ENCODE measurements around the gene TRIP12. TPM values are rescaled to one million over a fixed set of nuclear protein-coding genes. Genes with fewer than 3 reads are reported as not detected.

TRIP12 gene
- total and polyA plus RNA-seq, 2 of the 4 experiments (the other 2 are of a cell fraction): 51.6 to 209 TPM

DNA sequence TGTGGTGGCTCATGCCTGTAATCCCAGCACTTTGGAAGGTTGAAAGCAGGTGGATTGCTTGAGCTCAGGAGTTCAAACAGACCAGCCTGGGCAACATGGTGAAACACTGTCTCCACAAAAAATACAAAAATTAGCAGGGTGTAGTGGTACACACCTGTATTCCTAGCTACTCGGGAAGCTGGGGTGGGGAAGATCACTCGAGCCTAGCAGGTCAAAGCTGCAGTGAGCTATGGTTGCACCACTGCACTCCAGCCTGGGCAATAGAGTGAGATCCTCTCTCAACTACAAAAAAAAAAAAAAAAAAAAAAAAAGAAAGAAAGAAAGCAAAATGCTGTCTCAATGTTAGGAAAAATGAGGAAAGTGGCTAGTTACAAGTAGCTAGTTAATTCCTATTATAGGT, 56.8 kb downstream of the TRIP12 start:
- TF ChIP-seq RFX5 (IDR thresholded peaks at IDR 0.05; ENCODE audit: low read depth, low read length): no peak
- TF ChIP-seq NFE2L2 (IDR thresholded peaks at IDR 0.05; ENCODE audit: low read depth, low read length): no peak
- no peak for TF ChIP-seq FOS (IDR thresholded peaks at IDR 0.05; ENCODE audit: low read depth, low read length)
- no peak for TF ChIP-seq CHD1 (IDR thresholded peaks at IDR 0.05; ENCODE audit: low read depth, low read length)
- no peak for TF ChIP-seq RAD21 (IDR thresholded peaks at IDR 0.05; ENCODE audit: low read length)
- no peak for TF ChIP-seq SMC3 (IDR thresholded peaks at IDR 0.05; ENCODE audit: low read depth, low read length)
- no peak for TF ChIP-seq MXI1 (IDR thresholded peaks at IDR 0.05; ENCODE audit: borderline replicate concordance, low read depth, low read length)
- TF ChIP-seq, protein P1, sequence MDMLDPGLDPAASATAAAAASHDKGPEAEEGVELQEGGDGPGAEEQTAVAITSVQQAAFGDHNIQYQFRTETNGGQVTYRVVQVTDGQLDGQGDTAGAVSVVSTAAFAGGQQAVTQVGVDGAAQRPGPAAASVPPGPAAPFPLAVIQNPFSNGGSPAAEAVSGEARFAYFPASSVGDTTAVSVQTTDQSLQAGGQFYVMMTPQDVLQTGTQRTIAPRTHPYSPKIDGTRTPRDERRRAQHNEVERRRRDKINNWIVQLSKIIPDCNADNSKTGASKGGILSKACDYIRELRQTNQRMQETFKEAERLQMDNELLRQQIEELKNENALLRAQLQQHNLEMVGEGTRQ (IDR thresholded peaks at IDR 0.05; ENCODE audit: low read depth, low read length): no peak
- no peak for TF ChIP-seq MAFK (IDR thresholded peaks at IDR 0.05; ENCODE audit: low read depth, low read length)
- TF ChIP-seq MAZ (IDR thresholded peaks at IDR 0.05; ENCODE audit: borderline replicate concordance, low read depth, low read length): no peak
- no peak for TF ChIP-seq BHLHE40 (IDR thresholded peaks at IDR 0.05; ENCODE audit: low read depth, low read length)
- TF ChIP-seq, protein P2, sequence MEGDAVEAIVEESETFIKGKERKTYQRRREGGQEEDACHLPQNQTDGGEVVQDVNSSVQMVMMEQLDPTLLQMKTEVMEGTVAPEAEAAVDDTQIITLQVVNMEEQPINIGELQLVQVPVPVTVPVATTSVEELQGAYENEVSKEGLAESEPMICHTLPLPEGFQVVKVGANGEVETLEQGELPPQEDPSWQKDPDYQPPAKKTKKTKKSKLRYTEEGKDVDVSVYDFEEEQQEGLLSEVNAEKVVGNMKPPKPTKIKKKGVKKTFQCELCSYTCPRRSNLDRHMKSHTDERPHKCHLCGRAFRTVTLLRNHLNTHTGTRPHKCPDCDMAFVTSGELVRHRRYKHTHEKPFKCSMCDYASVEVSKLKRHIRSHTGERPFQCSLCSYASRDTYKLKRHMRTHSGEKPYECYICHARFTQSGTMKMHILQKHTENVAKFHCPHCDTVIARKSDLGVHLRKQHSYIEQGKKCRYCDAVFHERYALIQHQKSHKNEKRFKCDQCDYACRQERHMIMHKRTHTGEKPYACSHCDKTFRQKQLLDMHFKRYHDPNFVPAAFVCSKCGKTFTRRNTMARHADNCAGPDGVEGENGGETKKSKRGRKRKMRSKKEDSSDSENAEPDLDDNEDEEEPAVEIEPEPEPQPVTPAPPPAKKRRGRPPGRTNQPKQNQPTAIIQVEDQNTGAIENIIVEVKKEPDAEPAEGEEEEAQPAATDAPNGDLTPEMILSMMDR (conservative IDR thresholded peaks at IDR 0.05; ENCODE audit: low read depth, low read length): no peak
- no peak for TF ChIP-seq POLR2A (IDR thresholded peaks at IDR 0.05; ENCODE audit: low read depth, low read length)
- no peak for TF ChIP-seq RCOR1 (IDR thresholded peaks at IDR 0.05; ENCODE audit: insufficient replicate concordance, low read length)
- no CpG with 5 or more reads among the region's 2 CpGs for WGBS, 2 experiments (ENCODE audit: extremely low coverage in 2 of 2, insufficient read length in 1 of 2)
- Histone ChIP-seq H2BK120ac (ENCODE audit: low read depth, low read length) (no peak overlapping the region), H3K27me3 (ENCODE audit: control insufficient read depth, insufficient read depth, low read length) (no peaks in the 10 kb centered on the region), H2AK5ac (ENCODE audit: low read depth, low read length) (no peak overlapping the region), H4K8ac (ENCODE audit: low read depth in 2 of 2, low read length in 2 of 2) (no peak overlapping the region), H2BK15ac (ENCODE audit: low read depth, low read length) (no peak overlapping the region), H2BK20ac (ENCODE audit: low read depth, low read length) (no peak overlapping the region), H3K4me2 (ENCODE audit: low read depth, low read length) (no peak overlapping the region), H3K4me3 (ENCODE audit: insufficient read depth, low read depth, low read length) (no peak overlapping the region), H4K5ac (ENCODE audit: low read depth, low read length) (no peak overlapping the region), H3K9me3 (ENCODE audit: control insufficient read depth, insufficient read depth, low read length) (no peaks in the 10 kb centered on the region), H3K9me1 (ENCODE audit: insufficient read depth, low read length) (peaks cover 9% of the 10 kb centered on the region), H2AK9ac (replicated peaks; ENCODE audit: low read depth, low read length, poor library complexity) (no peak overlapping the region), H3K27ac (ENCODE audit: insufficient read depth, low read length) (no peak overlapping the region), H2BK5ac (ENCODE audit: low read depth, low read length, poor library complexity, severe bottlenecking) (no peak overlapping the region), H3K23ac (ENCODE audit: low read depth, low read length) (no peak overlapping the region), H3K4ac (ENCODE audit: low read depth, low read length) (no peak overlapping the region), H3K36me3 (ENCODE audit: control insufficient read depth, insufficient read depth, low read length) (peaks cover 7% of the 10 kb centered on the region), H3K18ac (ENCODE audit: low read depth, low read length) (no peak overlapping the region), H4K91ac (ENCODE audit: insufficient read depth, low read depth, low read length) (no peak overlapping the region), H3K79me1 (ENCODE audit: low read depth in 1 of 2, low read length in 2 of 2) (peaks cover 27 to 54% of the 10 kb centered on the region in 2 experiments), H2AFZ (replicated peaks; ENCODE audit: low read length, poor library complexity) (no peak overlapping the region), H3K56ac (ENCODE audit: extremely low read depth, insufficient read depth, low read length) (no peak overlapping the region), H4K20me1 (ENCODE audit: insufficient read depth, low read length) (peaks cover 47% of the 10 kb centered on the region), H3K14ac (replicated peaks; ENCODE audit: low read depth, low read length) (no peak overlapping the region), H3K9ac (ENCODE audit: low read depth, low read length) (no peak overlapping the region), H3K4me1 (ENCODE audit: control insufficient read depth, insufficient read depth, low read length) (peaks cover 3% of the 10 kb centered on the region; the same call in 1 of the 2 replicates)
- BruUV-seq (replicated peaks): no TSS peak
- DNase-seq (no peak), ATAC-seq (ENCODE audit: low read depth) (no peak)
- POLR2A ChIA-PET (ENCODE audit: unreplicated experiment): interaction anchor here (0.6 kb wide), 1 partner anchor 65 kb away, joined by 3 read pairs; no protein-coding TSS in a partner anchor
- CTCF ChIA-PET: interaction anchor here (0.6 kb wide), 1 partner anchor 64 kb away, joined by 3 read pairs; no protein-coding TSS in a partner anchor
- dilution Hi-C loops (cut with HindIII; ENCODE audit: low sequenced_read_pairs, unreplicated experiment) (no loop called here), intact Hi-C loops (cut with micrococcal nuclease) (no loop called here), in situ Hi-C loops (cut with MboI; ENCODE audit: low sequenced_read_pairs) (no loop called here)
